MCF 10A (cell line): ENCODE data around the gene CD244. TPM values are rescaled to one million over a fixed set of nuclear protein-coding genes. Genes with fewer than 3 reads are reported as not detected.

Experiments
- BruUV-seq: library from RNA; stranded (reverse); fragments of 400-500 nt; replicated peaks from 2 replicates; lab custom pipeline; 2021; lab: Mats Ljungman, UMichigan
- CTCF ChIA-PET: fragments of 300-600 bp; sonication (Branson Sonifier 250); formaldehyde crosslinking; extraction: SDS; loops from one replicate; lab custom pipeline; 2021; ENCODE audit warnings: antibody characterized with exemption, inconsistent platforms; lab: Yijun Ruan, JAX
- POLR2A ChIA-PET: fragments of 300-600, 350-650 bp; sonication (Branson Sonifier 250); formaldehyde crosslinking; extraction: SDS; loops from one replicate; lab custom pipeline; 2020; ENCODE audit warnings: antibody characterized with exemption, inconsistent platforms; lab: Yijun Ruan, JAX
- DNase-seq: peaks from one replicate; pipeline ENCODE4 v3.0.0-alpha.2; 2018; ENCODE audit not compliant: unreplicated experiment
- H3K27ac Mint-ChIP-seq: one replicate; pipeline ENCODE4 v1.8.0; 2022; ENCODE audit warnings: mild to moderate bottlenecking, low read depth, mixed read lengths; ENCODE audit not compliant: unreplicated experiment
- H3K27me3 Mint-ChIP-seq: one replicate; pipeline ENCODE4 v1.8.0; 2022; ENCODE audit warnings: mixed read lengths; ENCODE audit not compliant: insufficient read depth, unreplicated experiment
- H3K36me3 Mint-ChIP-seq: one replicate; pipeline ENCODE4 v1.8.0; 2022; ENCODE audit warnings: mild to moderate bottlenecking, moderate library complexity, mixed read lengths; ENCODE audit not compliant: insufficient read depth, unreplicated experiment
- H3K4me1 Mint-ChIP-seq: one replicate; pipeline ENCODE4 v1.8.0; 2022; ENCODE audit warnings: mixed read lengths; ENCODE audit not compliant: insufficient read depth, unreplicated experiment
- H3K4me3 Mint-ChIP-seq: one replicate; pipeline ENCODE4 v1.8.0; 2022; ENCODE audit warnings: mild to moderate bottlenecking, moderate library complexity, mixed read lengths; ENCODE audit not compliant: unreplicated experiment
- H3K9me3 Mint-ChIP-seq: one replicate; pipeline ENCODE4 v1.8.0; 2022; ENCODE audit warnings: mixed read lengths; ENCODE audit not compliant: unreplicated experiment
- intact Hi-C: fragments of 100-400 bp; cut with micrococcal nuclease; formaldehyde crosslinking; loops from 2 replicates; pipeline ENCODE4 v1.14.1; 2022
- total RNA-seq: library from RNA; stranded (reverse); gene quantifications from 2 replicates; pipeline ENCODE4 v1.2.3, GENCODE V29; 2022
- TF ChIP-seq, protein P1 (sequence below): fragments of 200-600 bp; IDR thresholded peaks from one replicate; pipeline ENCODE4 v1.8.0; 2022; ENCODE audit warnings: antibody characterized with exemption, mild to moderate bottlenecking; ENCODE audit not compliant: unreplicated experiment

The CD244 gene
- total RNA-seq, 1 experiment from 2014 or later = not detected

GRCh38 chr1:160834945-160835565, 27.6 kb downstream of the CD244 start:
- DNase-seq = peak; percentile 63
- ChIA-PET CTCF (interaction anchor here (0.6 to 5.0 kb wide), 73 partner anchors 9 to 1353 kb away, joined by 3 to 139 read pairs (median 4); partner anchors contain the start of genes ITLN2, KLHDC9, SLAMF7 and USF1), POLR2A (interaction anchor here (0.6 to 3.5 kb wide), 7 partner anchors 9 to 186 kb away, joined by 3 to 20 read pairs (median 3); partner anchors contain the start of gene F11R)
- no peak overlapping the region for H3K27ac Mint-ChIP-seq
- H3K4me3 Mint-ChIP-seq = no peak overlapping the region
- BruUV-seq = no TSS peak
- no peaks in the 10 kb centered on the region for H3K36me3 Mint-ChIP-seq
- intact Hi-C loops = loop anchor here (1.0 to 5.0 kb wide), 3 partner anchors 116 to 262 kb away; partner anchors contain the start of gene KLHDC9
- no peaks in the 10 kb centered on the region for H3K4me1 Mint-ChIP-seq
- TF ChIP-seq, protein P1, sequence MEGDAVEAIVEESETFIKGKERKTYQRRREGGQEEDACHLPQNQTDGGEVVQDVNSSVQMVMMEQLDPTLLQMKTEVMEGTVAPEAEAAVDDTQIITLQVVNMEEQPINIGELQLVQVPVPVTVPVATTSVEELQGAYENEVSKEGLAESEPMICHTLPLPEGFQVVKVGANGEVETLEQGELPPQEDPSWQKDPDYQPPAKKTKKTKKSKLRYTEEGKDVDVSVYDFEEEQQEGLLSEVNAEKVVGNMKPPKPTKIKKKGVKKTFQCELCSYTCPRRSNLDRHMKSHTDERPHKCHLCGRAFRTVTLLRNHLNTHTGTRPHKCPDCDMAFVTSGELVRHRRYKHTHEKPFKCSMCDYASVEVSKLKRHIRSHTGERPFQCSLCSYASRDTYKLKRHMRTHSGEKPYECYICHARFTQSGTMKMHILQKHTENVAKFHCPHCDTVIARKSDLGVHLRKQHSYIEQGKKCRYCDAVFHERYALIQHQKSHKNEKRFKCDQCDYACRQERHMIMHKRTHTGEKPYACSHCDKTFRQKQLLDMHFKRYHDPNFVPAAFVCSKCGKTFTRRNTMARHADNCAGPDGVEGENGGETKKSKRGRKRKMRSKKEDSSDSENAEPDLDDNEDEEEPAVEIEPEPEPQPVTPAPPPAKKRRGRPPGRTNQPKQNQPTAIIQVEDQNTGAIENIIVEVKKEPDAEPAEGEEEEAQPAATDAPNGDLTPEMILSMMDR = peak; percentile 84
- H3K27me3 Mint-ChIP-seq = no peaks in the 10 kb centered on the region
- no peaks in the 10 kb centered on the region for H3K9me3 Mint-ChIP-seq

- H3K27me3 Mint-ChIP-seq = no peaks in the 10 kb centered on the region
Observed at GRCh38 chr1:160830321-160831153, 32.1 kb downstream of the CD244 start.

DNA sequence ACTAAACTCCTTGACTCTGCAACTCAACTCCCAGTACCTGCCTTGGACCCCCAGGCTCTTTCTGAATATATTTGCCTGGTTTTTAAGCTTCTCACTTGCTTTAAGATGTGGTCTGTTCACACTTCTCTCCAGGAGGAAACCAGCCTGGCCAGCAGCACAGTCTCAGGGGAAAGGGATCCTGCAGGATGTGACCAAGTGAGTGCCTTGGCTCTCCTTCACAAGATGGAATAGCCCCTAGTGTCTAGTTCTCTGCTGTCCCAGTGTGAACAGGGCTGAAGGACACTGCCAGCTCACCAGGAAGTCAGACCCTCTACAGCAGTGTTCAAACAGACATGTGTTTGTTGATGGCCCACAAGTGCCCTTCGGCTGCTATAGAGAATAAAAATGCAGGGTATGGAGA, 32.9 kb downstream of the CD244 start:
- Mint-ChIP-seq H3K4me3 (no peak overlapping the region), H3K27me3 (no peaks in the 10 kb centered on the region), H3K27ac (no peak overlapping the region), H3K4me1 (peaks cover 23% of the 10 kb centered on the region), H3K9me3 (no peaks in the 10 kb centered on the region), H3K36me3 (no peaks in the 10 kb centered on the region)
- ChIA-PET POLR2A (interaction anchor here (1.6 kb wide), 2 partner anchors 53 to 103 kb away, joined by 4 read pairs; no protein-coding TSS in a partner anchor), CTCF (interaction anchor here (0.7 to 7.1 kb wide), 38 partner anchors 9 to 400 kb away, joined by 3 to 134 read pairs (median 5); partner anchors contain the start of genes CD48, LY9, NIT1 and PFDN2)
- intact Hi-C loops = loop anchor here (1.0 kb wide), 4 partner anchors 52 to 154 kb away; no protein-coding TSS in a partner anchor
- BruUV-seq = no TSS peak
- TF ChIP-seq, protein P1 = no peak
- no peak for DNase-seq

More at GRCh38 chr1:160830321-160831153, 32.1 kb downstream of the CD244 start:
- ChIA-PET POLR2A (interaction anchor here (1.6 kb wide), 1 partner anchor 104 kb away, joined by 4 read pairs; no protein-coding TSS in a partner anchor), CTCF (interaction anchor here (0.6 to 7.1 kb wide), 55 partner anchors 10 to 401 kb away, joined by 3 to 134 read pairs (median 4); partner anchors contain the start of genes LY9, NIT1, PFDN2 and SLAMF7)
- TF ChIP-seq, protein P1 = peak; percentile 90
- Mint-ChIP-seq H3K9me3 (no peaks in the 10 kb centered on the region), H3K27ac (no peak overlapping the region), H3K4me3 (no peak overlapping the region), H3K36me3 (no peaks in the 10 kb centered on the region), H3K4me1 (peaks cover 23% of the 10 kb centered on the region)
- no TSS peak for BruUV-seq
- DNase-seq = peak; percentile 85
- intact Hi-C loops = loop anchor here (1.0 kb wide), 4 partner anchors 53 to 155 kb away; no protein-coding TSS in a partner anchor
